DOHH2 (cell line): ENCODE data around the gene MACROD1.

Experiments used
- EZH2phosphoT487 ChIP-seq: fragments of 200-600 bp; sonication (generic); IDR thresholded peaks from 2 replicates; pipeline ENCODE4 v1.6.1; 2017; ENCODE audit warnings: borderline replicate concordance, mild to moderate bottlenecking, antibody characterized with exemption, low read length, moderate library complexity, mixed read lengths
- TF ChIP-seq, protein P1 (sequence below): fragments of 200-600 bp; sonication (generic); IDR thresholded peaks from one replicate; pipeline ENCODE4 v1.5.1; 2014; ENCODE audit warnings: antibody characterized with exemption, mild to moderate bottlenecking, low read depth, low read length; ENCODE audit not compliant: poor library complexity, severe bottlenecking

DNA sequence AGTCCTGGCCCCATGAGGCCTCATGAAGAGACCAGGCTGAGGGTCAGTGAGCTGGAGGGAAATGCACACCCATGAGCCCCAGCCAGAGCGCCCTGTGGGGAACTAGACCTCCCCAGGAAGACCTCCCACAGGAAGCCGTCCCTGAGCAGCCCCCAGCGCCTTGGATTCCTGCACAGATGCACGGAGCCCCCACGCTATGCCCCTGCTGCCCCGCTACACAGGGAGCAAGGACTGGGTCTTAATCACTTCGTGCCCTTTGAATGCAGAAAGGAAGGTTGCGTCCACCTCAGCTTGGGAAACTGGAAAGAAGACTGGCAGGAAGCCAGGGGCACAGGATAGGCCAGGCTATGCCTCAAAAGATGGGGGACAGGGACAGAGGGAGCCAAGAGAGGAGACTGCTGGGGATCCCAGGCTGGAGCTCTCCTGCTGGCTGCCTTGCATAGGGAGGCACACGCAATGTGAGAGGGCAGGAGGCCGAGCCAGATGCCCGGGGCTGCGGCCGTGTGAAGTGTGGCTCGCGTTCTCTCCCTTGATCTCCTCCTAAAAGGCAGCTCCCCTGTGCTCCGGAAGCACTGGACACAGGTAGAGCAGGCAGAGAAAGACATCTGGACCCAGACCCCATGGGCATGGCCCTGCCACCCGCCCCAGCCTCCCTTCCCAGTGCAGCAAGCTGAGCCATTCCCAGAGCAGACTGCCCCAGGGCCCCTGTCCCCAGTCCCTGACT, 32.8 kb downstream of the MACROD1 start:
- TF ChIP-seq, protein P1, sequence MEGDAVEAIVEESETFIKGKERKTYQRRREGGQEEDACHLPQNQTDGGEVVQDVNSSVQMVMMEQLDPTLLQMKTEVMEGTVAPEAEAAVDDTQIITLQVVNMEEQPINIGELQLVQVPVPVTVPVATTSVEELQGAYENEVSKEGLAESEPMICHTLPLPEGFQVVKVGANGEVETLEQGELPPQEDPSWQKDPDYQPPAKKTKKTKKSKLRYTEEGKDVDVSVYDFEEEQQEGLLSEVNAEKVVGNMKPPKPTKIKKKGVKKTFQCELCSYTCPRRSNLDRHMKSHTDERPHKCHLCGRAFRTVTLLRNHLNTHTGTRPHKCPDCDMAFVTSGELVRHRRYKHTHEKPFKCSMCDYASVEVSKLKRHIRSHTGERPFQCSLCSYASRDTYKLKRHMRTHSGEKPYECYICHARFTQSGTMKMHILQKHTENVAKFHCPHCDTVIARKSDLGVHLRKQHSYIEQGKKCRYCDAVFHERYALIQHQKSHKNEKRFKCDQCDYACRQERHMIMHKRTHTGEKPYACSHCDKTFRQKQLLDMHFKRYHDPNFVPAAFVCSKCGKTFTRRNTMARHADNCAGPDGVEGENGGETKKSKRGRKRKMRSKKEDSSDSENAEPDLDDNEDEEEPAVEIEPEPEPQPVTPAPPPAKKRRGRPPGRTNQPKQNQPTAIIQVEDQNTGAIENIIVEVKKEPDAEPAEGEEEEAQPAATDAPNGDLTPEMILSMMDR, result no peak
- TF ChIP-seq EZH2phosphoT487, result no peak
